Liver (tissue), 9 donors: ENCODE results near the gene CDS1. TPM values are rescaled to one million over a fixed set of nuclear protein-coding genes. Genes with fewer than 3 reads are reported as not detected.

Experiments
- DNase-seq: peaks from one replicate; pipeline ENCODE4 v3.0.0-alpha.2; 2017; ENCODE audit warnings: low spot score
- H3K27ac ChIP-seq, 2 donors: one replicate each; pipeline ENCODE4 v1.7.0; 2013; ENCODE audit warnings: inconsistent platforms in 2 of 2, low read length in 2 of 2, control low read depth in 1 of 2, low read depth in 1 of 2, mild to moderate bottlenecking in 1 of 2
- H3K27me3 ChIP-seq, 4 donors: one replicate each; pipeline versions ENCODE4 v1.6.1 to v1.7.0; 2013; ENCODE audit warnings: low read length in 3 of 4, inconsistent platforms in 1 of 4, mild to moderate bottlenecking in 1 of 4, moderate library complexity in 1 of 4; ENCODE audit not compliant: control insufficient read depth in 4 of 4, insufficient read depth in 4 of 4
- H3K36me3 ChIP-seq, 4 donors: one replicate each; pipeline versions ENCODE4 v1.6.1 to v1.7.0; 2013; ENCODE audit warnings: low read length in 3 of 4, mild to moderate bottlenecking in 3 of 4, low read depth in 1 of 4, moderate library complexity in 1 of 4; ENCODE audit not compliant: control insufficient read depth in 4 of 4, insufficient read depth in 3 of 4
- H3K4me1 ChIP-seq, 4 donors: one replicate each; pipeline versions ENCODE4 v1.6.1 to v1.7.0; 2013; ENCODE audit warnings: low read length in 3 of 4, mild to moderate bottlenecking in 3 of 4, moderate library complexity in 1 of 4; ENCODE audit not compliant: control insufficient read depth in 4 of 4, insufficient read depth in 4 of 4
- H3K4me3 ChIP-seq, 3 donors: one replicate each; pipeline versions ENCODE4 v1.6.1 to v1.7.0; 2013; ENCODE audit warnings: low read length in 3 of 3, control low read depth in 1 of 3, low read depth in 1 of 3, mild to moderate bottlenecking in 1 of 3
- H3K9ac ChIP-seq, 2 donors: one replicate each; pipeline ENCODE4 v1.7.0; 2013; ENCODE audit warnings: low read length in 2 of 2, mild to moderate bottlenecking in 2 of 2, moderate library complexity in 2 of 2, control low read depth in 1 of 2, low read depth in 1 of 2
- H3K9me3 ChIP-seq, 4 donors: one replicate each; pipeline versions ENCODE4 v1.6.1 to v1.7.0; 2013; ENCODE audit warnings: low read length in 3 of 4; ENCODE audit not compliant: control insufficient read depth in 4 of 4
- ATF3 ChIP-seq: IDR thresholded peaks from 2 replicates; pipeline ENCODE4 v1.6.1; 2016; ENCODE audit warnings: antibody characterized with exemption
- CTCF ChIP-seq: fragments of 150-350 bp; IDR thresholded peaks from 2 replicates; pipeline ENCODE4 v1.5.1; 2017; ENCODE audit warnings: improper control_type of control experiment, low read depth, low read length; ENCODE audit not compliant: missing input control
- EGR1 ChIP-seq, 2 donors: IDR thresholded peaks; 2 replicates each; pipeline ENCODE4 v1.6.1; 2016 to 2018; ENCODE audit warnings: antibody characterized with exemption in 2 of 2, low read depth in 2 of 2
- FOXA1 ChIP-seq: IDR thresholded peaks from 2 replicates; pipeline ENCODE4 v1.6.1; 2016; ENCODE audit warnings: antibody characterized with exemption
- FOXA2 ChIP-seq: IDR thresholded peaks from 2 replicates; pipeline ENCODE4 v1.6.1; 2016; ENCODE audit warnings: antibody characterized with exemption
- GABPA ChIP-seq, 2 donors: IDR thresholded peaks in 1 of 2; conservative IDR thresholded peaks in 1 of 2; 2 replicates each; pipeline ENCODE4 v1.6.1; 2016; ENCODE audit warnings: antibody characterized with exemption in 2 of 2, mild to moderate bottlenecking in 1 of 2, moderate library complexity in 1 of 2
- HNF4A ChIP-seq, 2 donors: conservative IDR thresholded peaks; 2 replicates each; pipeline ENCODE4 v1.6.1; 2016; ENCODE audit warnings: antibody characterized with exemption in 2 of 2, mild to moderate bottlenecking in 2 of 2
- HNF4G ChIP-seq: IDR thresholded peaks from 2 replicates; pipeline ENCODE4 v1.6.1; 2016; ENCODE audit warnings: antibody characterized with exemption
- JUND ChIP-seq, 2 donors: IDR thresholded peaks; 2 replicates each; pipeline ENCODE4 v1.6.1; 2016; ENCODE audit warnings: antibody characterized with exemption in 2 of 2
- MAX ChIP-seq: IDR thresholded peaks from 2 replicates; pipeline ENCODE4 v1.6.1; 2016; ENCODE audit warnings: antibody characterized with exemption
- NR2F2 ChIP-seq: IDR thresholded peaks from 2 replicates; pipeline ENCODE4 v1.6.1; 2016; ENCODE audit warnings: antibody characterized with exemption
- RXRA ChIP-seq, 2 donors: IDR thresholded peaks; 2 replicates each; pipeline ENCODE4 v1.6.1; 2017 to 2018; ENCODE audit warnings: antibody characterized with exemption in 2 of 2, mild to moderate bottlenecking in 1 of 2
- SP1 ChIP-seq: IDR thresholded peaks from 2 replicates; pipeline ENCODE4 v1.6.1; 2018; ENCODE audit warnings: antibody characterized with exemption, mild to moderate bottlenecking
- TAF1 ChIP-seq: conservative IDR thresholded peaks from 2 replicates; pipeline ENCODE4 v1.6.1; 2016; ENCODE audit warnings: antibody characterized with exemption, mild to moderate bottlenecking
- YY1 ChIP-seq: IDR thresholded peaks from 2 replicates; pipeline ENCODE4 v1.6.1; 2016; ENCODE audit warnings: antibody characterized with exemption, mild to moderate bottlenecking
- ZBTB33 ChIP-seq: IDR thresholded peaks from 2 replicates; pipeline ENCODE4 v1.6.1; 2016; ENCODE audit warnings: antibody characterized with exemption
- WGBS: extraction: QIAGEN DNeasy Blood & Tissue Kit; methylation state at CpG from one replicate; pipeline ENCODE4 v1.1.7; 2013; 5-methylcytosine and 5-hydroxymethylcytosine counted together
- polyA plus RNA-seq, 2 donors: library from polyadenylated mRNA; stranded (reverse) in 1 of 2; unstranded in 1 of 2; fragments of 200-250 nt in 1 of 2; fragments of >200 nt in 1 of 2; fragmentation: Nextera tagmentation in 1 of 2; extraction: Ambion mirVana in 1 of 2; gene quantifications; one replicate each; pipeline versions ENCODE4 v1.2.1 to v1.2.3, GENCODE V29; 2013 to 2015
- total RNA-seq, 2 donors: library from RNA; depleted of rRNA; stranded (reverse); fragments of >200 nt; gene quantifications; one replicate each; pipeline ENCODE4 v1.2.3, GENCODE V29; 2014
- donor health status: healthy.
- donor health status: healthy.
- donor health status: healthy.
- donor health status: healthy.
- donor health status: healthy.

The CDS1 gene
- total and polyA plus RNA-seq, 4 donors = 0.56 to 3.6 (median 0.78) TPM

GRCh38 chr4:84680956-84681355 lies 98.0 kb downstream of the CDS1 start:
- Histone ChIP-seq H3K36me3 (peaks cover 7 to 63% (median 42%) of the 10 kb centered on the region in 4 donors), H3K4me1 (no peaks in the 10 kb centered on the region), H3K27ac (no peak overlapping the region), H3K9me3 (no peaks in the 10 kb centered on the region), H3K9ac (no peak overlapping the region), H3K4me3 (no peak overlapping the region), H3K27me3 (no peaks in the 10 kb centered on the region)
- no peak for DNase-seq
- TF ChIP-seq FOXA2 (no peak), HNF4G (no peak), SP1 (no peak), RXRA (IDR thresholded peaks at IDR 0.05) (no peak), TAF1 (no peak), FOXA1 (no peak), ATF3 (no peak), GABPA (IDR thresholded peaks at IDR 0.05 in 1 of 2, conservative IDR thresholded peaks at IDR 0.05 in 1 of 2) (no peak), JUND (IDR thresholded peaks at IDR 0.05) (no peak), MAX (no peak), ZBTB33 (no peak)
- WGBS = 91% methylated on average over 4 of the region's 4 CpGs

- Histone ChIP-seq H3K9me3 (no peaks in the 10 kb centered on the region), H3K4me3 (no peak overlapping the region)
Measured at GRCh38 chr4:84681486-84682274, 98.8 kb downstream of the CDS1 start.

More at GRCh38 chr4:84681486-84682274, 98.8 kb downstream of the CDS1 start:
- Histone ChIP-seq H3K27ac (no peak overlapping the region), H3K4me1 (no peaks in the 10 kb centered on the region), H3K36me3 (peaks cover 7 to 60% (median 41%) of the 10 kb centered on the region in 4 donors), H3K27me3 (no peaks in the 10 kb centered on the region), H3K9ac (no peak overlapping the region)
- DNase-seq = no peak
- TF ChIP-seq HNF4A (conservative IDR thresholded peaks at IDR 0.05) = no peak
- no peak for TF ChIP-seq ZBTB33
- no peak for TF ChIP-seq HNF4G
- TF ChIP-seq YY1 = no peak
- no peak for TF ChIP-seq TAF1
- no peak for TF ChIP-seq SP1
- TF ChIP-seq FOXA1 = no peak
- no peak for TF ChIP-seq GABPA (IDR thresholded peaks at IDR 0.05 in 1 of 2, conservative IDR thresholded peaks at IDR 0.05 in 1 of 2)
- no peak for TF ChIP-seq NR2F2
- no peak for TF ChIP-seq CTCF
- no peak for TF ChIP-seq EGR1 (IDR thresholded peaks at IDR 0.05; ENCODE audit: low read depth in 2 of 2)
- TF ChIP-seq FOXA2 = no peak
- TF ChIP-seq ATF3 = no peak
- TF ChIP-seq RXRA (IDR thresholded peaks at IDR 0.05) = no peak
- TF ChIP-seq MAX = no peak
- WGBS = 80% methylated on average over 2 of the region's 2 CpGs
